H1 (cell line): ENCODE data around the gene OMP. TPM values are rescaled to one million over a fixed set of nuclear protein-coding genes. Genes with fewer than 3 reads are reported as not detected.

Source experiments
- CTCF ChIA-PET: fragments of 300-600 bp; sonication (Branson Sonifier 250); formaldehyde crosslinking; loops from one replicate; lab custom pipeline; 2021; ENCODE audit not compliant: partially characterized antibody; lab: Charles Lee
- POLR2A ChIA-PET: fragments of 300-600 bp; sonication (Branson Sonifier 250); formaldehyde crosslinking; loops from one replicate; lab custom pipeline; 2021; ENCODE audit warnings: inconsistent platforms; ENCODE audit not compliant: partially characterized antibody; lab: Charles Lee
- DNase-seq, 2 experiments: peaks; one replicate each; pipeline versions ENCODE4 v3.0.0 to v3.0.0-alpha.2; 2010 to 2022; ENCODE audit warnings: low spot score in 2 of 2, low read depth in 1 of 2, mixed read lengths in 1 of 2
- FAIRE-seq: peaks from 2 replicates; lab custom pipeline; 2011; peaks lifted over from hg19 to GRCh38; lab: Jason Lieb, UNC
- H2AFZ ChIP-seq: 2 replicates; pipeline ENCODE4 v1.8.1; 2012; ENCODE audit warnings: low read length, inconsistent platforms
- H2AK5ac ChIP-seq: 2 replicates; pipeline ENCODE4 v1.6.1; 2013; ENCODE audit warnings: low read depth, low read length
- H2BK120ac ChIP-seq: replicated peaks from 2 replicates; pipeline ENCODE3; 2013; ENCODE audit warnings: low read depth, low read length, inconsistent platforms
- H2BK12ac ChIP-seq: 2 replicates; pipeline ENCODE4 v1.6.1; 2013; ENCODE audit warnings: low read depth, low read length
- H2BK15ac ChIP-seq: 2 replicates; pipeline ENCODE4 v1.6.1; 2013; ENCODE audit warnings: low read length
- H2BK20ac ChIP-seq: 2 replicates; pipeline ENCODE4 v1.6.1; 2013; ENCODE audit warnings: low read length
- H2BK5ac ChIP-seq: 2 replicates; pipeline ENCODE4 v1.6.1; 2013; ENCODE audit warnings: low read depth, low read length
- H3K14ac ChIP-seq: 2 replicates; pipeline ENCODE4 v1.6.1; 2013; ENCODE audit warnings: inconsistent platforms; ENCODE audit not compliant: insufficient read length
- H3K18ac ChIP-seq: 2 replicates; pipeline ENCODE4 v1.6.1; 2013; ENCODE audit warnings: low read length; ENCODE audit errors: extremely low read depth
- H3K23ac ChIP-seq: 2 replicates; pipeline ENCODE4 v1.6.1; 2013; ENCODE audit warnings: inconsistent platforms; ENCODE audit not compliant: insufficient read length
- H3K23me2 ChIP-seq: 2 replicates; pipeline ENCODE4 v1.6.1; 2013; ENCODE audit warnings: low read depth, low read length
- H3K27ac ChIP-seq: 2 replicates; pipeline ENCODE4 v1.6.1; 2011; ENCODE audit warnings: low read depth, low read length, inconsistent platforms
- H3K27me3 ChIP-seq, 4 experiments: replicated peaks in 1 of 4; 1 replicate in 1 of 4; 2 replicates in 3 of 4; pipeline versions ENCODE4 v1.6.1 to v1.8.1; 2011 to 2013; ENCODE audit warnings: low read length in 3 of 4, mild to moderate bottlenecking in 3 of 4, inconsistent platforms in 2 of 4, mixed read lengths in 2 of 4, moderate library complexity in 1 of 4; ENCODE audit not compliant: control insufficient read depth in 3 of 4, insufficient read depth in 3 of 4; ENCODE audit errors: extremely low read depth in 1 of 4
- H3K36me3 ChIP-seq, 4 experiments: 2 replicates each; pipeline versions ENCODE4 v1.6.1 to v1.8.1; 2011 to 2013; ENCODE audit warnings: mild to moderate bottlenecking in 4 of 4, low read length in 3 of 4, moderate library complexity in 2 of 4, control low read depth in 1 of 4, inconsistent platforms in 1 of 4; ENCODE audit not compliant: insufficient read depth in 4 of 4, control insufficient read depth in 2 of 4
- H3K4ac ChIP-seq: replicated peaks from 2 replicates; pipeline ENCODE3; 2013; ENCODE audit warnings: low read length, low read depth, mixed read lengths, inconsistent platforms; ENCODE audit not compliant: insufficient read length
- H3K4me1 ChIP-seq, 4 experiments: replicated peaks in 1 of 4; 1 replicate in 1 of 4; 2 replicates in 3 of 4; pipeline versions ENCODE4 v1.6.1 to v1.8.1; 2011 to 2013; ENCODE audit warnings: low read length in 3 of 4, inconsistent platforms in 2 of 4, mixed read lengths in 1 of 4; ENCODE audit not compliant: insufficient read depth in 4 of 4, control insufficient read depth in 3 of 4
- H3K4me2 ChIP-seq, 2 experiments: 2 replicates each; pipeline versions ENCODE4 v1.6.1 to v1.8.1; 2011 to 2013; ENCODE audit warnings: low read depth in 2 of 2, low read length in 2 of 2, control low read depth in 1 of 2, inconsistent platforms in 1 of 2, mild to moderate bottlenecking in 1 of 2; ENCODE audit not compliant: insufficient read depth in 1 of 2
- H3K4me3 ChIP-seq, 4 experiments: fragments of 200-600, 300-600 bp in 1 of 4; sonication (generic), shearing (Covaris generic), sonication (Bioruptor Twin) in 1 of 4; 2 replicates each; pipeline versions ENCODE4 v1.5.1 to v1.8.1; 2011 to 2016; ENCODE audit warnings: low read length in 4 of 4, low read depth in 3 of 4, control low read depth in 2 of 4, inconsistent platforms in 2 of 4, mild to moderate bottlenecking in 2 of 4, mixed read lengths in 1 of 4, moderate library complexity in 1 of 4; ENCODE audit not compliant: insufficient read depth in 2 of 4; ENCODE audit errors: extremely low read depth in 1 of 4
- H3K56ac ChIP-seq: replicated peaks from 2 replicates; pipeline ENCODE3; 2013; ENCODE audit warnings: low read depth, mild to moderate bottlenecking, mixed read lengths, low read length, inconsistent platforms; ENCODE audit not compliant: insufficient read length
- H3K79me1 ChIP-seq: 2 replicates; pipeline ENCODE4 v1.6.1; 2013; ENCODE audit warnings: low read depth, low read length, control low read depth
- H3K79me2 ChIP-seq, 2 experiments: 2 replicates each; pipeline versions ENCODE4 v1.6.1 to v1.8.1; 2012 to 2013; ENCODE audit warnings: low read length in 2 of 2, mild to moderate bottlenecking in 2 of 2, inconsistent platforms in 1 of 2; ENCODE audit not compliant: insufficient read depth in 2 of 2, control insufficient read depth in 1 of 2
- H3K9ac ChIP-seq, 4 experiments: replicated peaks in 1 of 4; 1 replicate in 1 of 4; 2 replicates in 3 of 4; pipeline versions ENCODE4 v1.6.1 to v1.8.1; 2011 to 2013; ENCODE audit warnings: low read depth in 3 of 4, low read length in 3 of 4, control low read depth in 2 of 4, mild to moderate bottlenecking in 2 of 4, moderate library complexity in 2 of 4, inconsistent platforms in 1 of 4; ENCODE audit errors: extremely low read depth in 1 of 4
- H3K9me3 ChIP-seq, 2 experiments: 2 replicates each; pipeline versions ENCODE4 v1.6.1 to v1.8.1; 2012 to 2013; ENCODE audit warnings: mild to moderate bottlenecking in 2 of 2, moderate library complexity in 2 of 2, control low read depth in 1 of 2, inconsistent platforms in 1 of 2, low read depth in 1 of 2, low read length in 1 of 2, mixed read lengths in 1 of 2; ENCODE audit not compliant: insufficient read depth in 2 of 2
- H4K20me1 ChIP-seq, 2 experiments: replicated peaks in 1 of 2; 2 replicates each; pipeline versions ENCODE3 to v1.8.1; 2011 to 2013; ENCODE audit warnings: inconsistent platforms in 2 of 2, low read length in 2 of 2, mild to moderate bottlenecking in 1 of 2; ENCODE audit not compliant: insufficient read depth in 2 of 2, control insufficient read depth in 1 of 2
- H4K5ac ChIP-seq: 2 replicates; pipeline ENCODE4 v1.6.1; 2013; ENCODE audit warnings: low read length, low read depth, mixed read lengths, inconsistent platforms; ENCODE audit not compliant: insufficient read length
- H4K8ac ChIP-seq: 2 replicates; pipeline ENCODE4 v1.8.0; 2013; ENCODE audit warnings: mild to moderate bottlenecking, moderate library complexity, low read length, inconsistent platforms; ENCODE audit not compliant: insufficient read depth; ENCODE audit errors: extremely low read depth
- H4K91ac ChIP-seq: replicated peaks from 2 replicates; pipeline ENCODE3; 2013; ENCODE audit warnings: low read length, mixed read lengths, inconsistent platforms; ENCODE audit not compliant: insufficient read length
- CBX5 ChIP-seq: fragments of 300-800, 300-1000 bp; sonication (generic); IDR thresholded peaks from 2 replicates; pipeline ENCODE4 v1.7.1; 2016; ENCODE audit warnings: antibody characterized with exemption, low read length, low read depth
- CBX8 ChIP-seq: fragments of 300-800, 300-1000 bp; sonication (generic); IDR thresholded peaks from 2 replicates; pipeline ENCODE4 v1.7.1; 2016; ENCODE audit warnings: low read depth, low read length, borderline replicate concordance
- EP300 ChIP-seq, 2 experiments: IDR thresholded peaks; 1 replicate in 1 of 2; 2 replicates in 1 of 2; pipeline ENCODE4 v1.6.1; 2011 to 2012; ENCODE audit warnings: low read depth in 2 of 2, low read length in 2 of 2, mild to moderate bottlenecking in 2 of 2, borderline replicate concordance in 1 of 2, inconsistent platforms in 1 of 2, moderate library complexity in 1 of 2
- NANOG ChIP-seq: IDR thresholded peaks from 2 replicates; pipeline ENCODE4 v1.6.1; 2011; ENCODE audit warnings: low read length, low read depth, mild to moderate bottlenecking, inconsistent platforms; ENCODE audit not compliant: insufficient read depth, poor library complexity, severe bottlenecking
- SUZ12 ChIP-seq: fragments of 200-600 bp; sonication (generic); IDR thresholded peaks from 2 replicates; pipeline ENCODE4 v1.6.1; 2012; ENCODE audit warnings: mild to moderate bottlenecking, inconsistent platforms, low read length, moderate library complexity, mixed read lengths
- WGBS, 2 experiments: shearing (Covaris generic) in 1 of 2; methylation state at CpG; one replicate each; pipeline versions ENCODE4 v1.1.6 to v1.1.7; 2013 to 2015; ENCODE audit warnings: low lambda C conversion rate in 2 of 2, mixed read lengths in 2 of 2, inconsistent platforms in 1 of 2, low coverage in 1 of 2, missing lambda C conversion rate in 1 of 2; ENCODE audit not compliant: insufficient replicate concordance in 2 of 2, insufficient coverage in 1 of 2, insufficient read length in 1 of 2; ENCODE audit errors: extremely low coverage in 1 of 2, missing lambda C conversion rate in 1 of 2; 5-methylcytosine and 5-hydroxymethylcytosine counted together
- polyA plus RNA-seq, 7 experiments: library from polyadenylated mRNA; depleted of rRNA in 3 of 7; stranded (reverse) in 5 of 7; unstranded in 2 of 7; fragments of >200 nt in 5 of 7; fragments of 200-250 nt in 2 of 7; gene quantifications; 1 replicate in 5 of 7; 2 replicates in 1 of 7; 4 replicates in 1 of 7; pipeline versions ENCODE4 v1.2.1 to v1.2.3, GENCODE V29; 2011 to 2013; ENCODE audit warnings: missing spikeins in 2 of 7, mixed read lengths in 2 of 7
- total RNA-seq: library from RNA; stranded (reverse); fragmentation: NEBNext Ultra II Directional; extraction: Animal tissue kit (Norgen Biotek cat#: 25700); gene quantifications from 2 replicates; pipeline ENCODE4 v1.2.1, GENCODE V29; 2021
- TF ChIP-seq, protein P1 (sequence below): IDR thresholded peaks from 2 replicates; pipeline ENCODE4 v1.6.1; 2011; ENCODE audit warnings: low read depth, mild to moderate bottlenecking, low read length; ENCODE audit not compliant: insufficient read depth

The OMP gene
- total and polyA plus RNA-seq, 2 of the 8 experiments (the other 6 are each of a cell fraction or from before 2014, with no cell fraction given): not detected

GRCh38 chr11:77151804-77152509 lies 49.3 kb downstream of the OMP start:
- Histone ChIP-seq H2BK12ac (no peak overlapping the region), H2AK5ac (no peak overlapping the region), H3K23me2 (peaks cover 7% of the 10 kb centered on the region; the same call in 1 of the 2 replicates), H3K27me3 (peaks cover 0 to under 1% (median 0%) of the 10 kb centered on the region in 4 experiments; a peak in 1 of 7 replicates), H4K20me1 (no peaks in the 10 kb centered on the region), H2BK5ac (no peak overlapping the region), H3K79me1 (no peaks in the 10 kb centered on the region), H2BK120ac (no peak overlapping the region), H2BK15ac (no peak overlapping the region), H2AFZ (no peak overlapping the region), H3K14ac (no peak overlapping the region), H4K91ac (no peak overlapping the region), H4K5ac (no peak overlapping the region), H4K8ac (no peak overlapping the region), H3K56ac (no peak overlapping the region), H3K27ac (no peak overlapping the region), H3K4ac (no peak overlapping the region), H3K79me2 (no peaks in the 10 kb centered on the region), H2BK20ac (no peak overlapping the region), H3K4me3 (no peak overlapping the region), H3K36me3 (no peaks in the 10 kb centered on the region), H3K4me1 (peaks cover 0 to 9% (median 5%) of the 10 kb centered on the region in 4 experiments; a peak in 6 of 7 replicates), H3K9ac (no peak overlapping the region), H3K18ac (no peak overlapping the region), H3K4me2 (no peak overlapping the region), H3K9me3 (no peaks in the 10 kb centered on the region), H3K23ac (no peak overlapping the region)
- FAIRE-seq (no peak), DNase-seq (no peak)
- whole genome bisulfite sequencing, 2 experiments: 95% methylated on average over 10 of the region's 11 CpGs; no CpG with 5 or more reads in 1 of the 2 experiments
- CTCF ChIA-PET: interaction anchor here (3.2 to 16.2 kb wide), 2 partner anchors 25 to 35 kb away, joined by 16 to 104 read pairs; partner anchors contain the start of gene MYO7A
- POLR2A ChIA-PET: no interaction called here
- no peak for TF ChIP-seq CBX5
- TF ChIP-seq EP300 (IDR thresholded peaks at IDR 0.05; ENCODE audit: borderline replicate concordance in 1 of 2, low read depth in 2 of 2, low read length in 2 of 2): no peak
- no peak for TF ChIP-seq NANOG
- TF ChIP-seq CBX8: no peak
- TF ChIP-seq, protein P1, sequence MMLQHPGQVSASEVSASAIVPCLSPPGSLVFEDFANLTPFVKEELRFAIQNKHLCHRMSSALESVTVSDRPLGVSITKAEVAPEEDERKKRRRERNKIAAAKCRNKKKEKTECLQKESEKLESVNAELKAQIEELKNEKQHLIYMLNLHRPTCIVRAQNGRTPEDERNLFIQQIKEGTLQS: no peak
- no peak for TF ChIP-seq SUZ12
